K562 (cell line): ENCODE measurements around the gene MEP1B. TPM values are rescaled to one million over a fixed set of nuclear protein-coding genes. Genes with fewer than 3 reads are reported as not detected.

ENCODE experiments used
- ATAC-seq: fragments of 200-7000 bp; cut with Tn5 transposase; 3 replicates; pipeline ENCODE4 v1.9.1; 2020; ENCODE audit warnings: moderate library complexity
- BruUV-seq: library from RNA; stranded (reverse); fragments of 400-500 nt; replicated peaks from 2 replicates; lab custom pipeline; 2021; lab: Mats Ljungman, UMichigan
- CTCF ChIA-PET: fragments of 300-600 bp; formaldehyde crosslinking; extraction: SDS; loops from one replicate; lab custom pipeline; 2021; ENCODE audit warnings: low intra/inter-chr PET ratio; lab: Yijun Ruan, JAX
- POLR2A ChIA-PET: fragments of 300-600, 350-650 bp; sonication (Branson Sonifier 250); formaldehyde crosslinking; extraction: SDS; loops from one replicate; lab custom pipeline; 2021; ENCODE audit warnings: antibody characterized with exemption, inconsistent platforms; lab: Yijun Ruan, JAX
- DNase-seq, 4 experiments: peaks; one replicate each; pipeline versions ENCODE4 v3.0.0 to v3.0.0-alpha.2; 2011 to 2018; ENCODE audit warnings: low spot score in 3 of 4, mixed read lengths in 3 of 4; ENCODE audit errors: extremely low read depth in 1 of 4
- FAIRE-seq: peaks from 2 replicates; lab custom pipeline; 2011; peaks lifted over from hg19 to GRCh38; lab: Jason Lieb, UNC
- H2AFZ ChIP-seq: 2 replicates; pipeline ENCODE4 v1.6.0; 2011; ENCODE audit warnings: low read depth, low read length, control low read depth, inconsistent platforms
- H3K27ac ChIP-seq: fragments of 200-600 bp; 3 replicates; pipeline ENCODE4 v1.8.0; 2011; ENCODE audit warnings: low read depth, mild to moderate bottlenecking, control low read depth, inconsistent platforms, low read length, moderate library complexity, mixed read lengths; ENCODE audit errors: extremely low read depth
- H3K27me3 ChIP-seq, 2 experiments: fragments of 300-600 bp in 1 of 2; 2 replicates in 1 of 2; 3 replicates in 1 of 2; pipeline versions ENCODE4 v1.6.0 to v1.8.0; 2011; ENCODE audit warnings: inconsistent platforms in 2 of 2, low read length in 2 of 2, mild to moderate bottlenecking in 1 of 2, mixed read lengths in 1 of 2, moderate library complexity in 1 of 2; ENCODE audit not compliant: control insufficient read depth in 2 of 2, insufficient read depth in 2 of 2
- H3K36me3 ChIP-seq: fragments of 300-600 bp; 3 replicates; pipeline ENCODE4 v1.8.0; 2011; ENCODE audit warnings: mild to moderate bottlenecking, low read length, inconsistent platforms; ENCODE audit not compliant: control insufficient read depth, insufficient read depth
- H3K4me1 ChIP-seq, 2 experiments: fragments of 200-600 bp in 1 of 2; replicated peaks in 1 of 2; 2 replicates in 1 of 2; 3 replicates in 1 of 2; pipeline versions ENCODE4 v1.5.1 to v1.8.0; 2011; ENCODE audit warnings: inconsistent platforms in 2 of 2, low read length in 2 of 2, mild to moderate bottlenecking in 1 of 2, mixed read lengths in 1 of 2, moderate library complexity in 1 of 2; ENCODE audit not compliant: control insufficient read depth in 2 of 2, insufficient read depth in 2 of 2
- H3K4me2 ChIP-seq: 2 replicates; pipeline ENCODE4 v1.6.1; 2011; ENCODE audit warnings: low read length, control low read depth, inconsistent platforms, mixed read lengths; ENCODE audit not compliant: insufficient read depth
- H3K4me3 ChIP-seq: fragments of 200-600 bp; sonication (generic), shearing (Covaris generic); 2 replicates; pipeline ENCODE4 v1.5.1; 2016; ENCODE audit warnings: control low read depth, inconsistent platforms
- H3K79me2 ChIP-seq: fragments of 200-600 bp; 3 replicates; pipeline ENCODE4 v1.8.0; 2011; ENCODE audit warnings: low read length, inconsistent platforms; ENCODE audit not compliant: control insufficient read depth, insufficient read depth
- H3K9ac ChIP-seq, 2 experiments: 2 replicates each; pipeline versions ENCODE4 v1.6.0 to v1.6.1; 2011; ENCODE audit warnings: low read depth in 2 of 2, low read length in 2 of 2, control low read depth in 1 of 2, inconsistent platforms in 1 of 2, mild to moderate bottlenecking in 1 of 2, mixed read lengths in 1 of 2; ENCODE audit not compliant: insufficient read depth in 1 of 2
- H3K9me1 ChIP-seq: one replicate; pipeline ENCODE4 v1.6.0; 2011; ENCODE audit warnings: inconsistent platforms, mild to moderate bottlenecking, low read length, moderate library complexity; ENCODE audit not compliant: control insufficient read depth, insufficient read depth
- H3K9me3 ChIP-seq: replicated peaks from 2 replicates; pipeline ENCODE4 v1.5.1; 2011; ENCODE audit warnings: low read depth, low read length, inconsistent platforms; ENCODE audit not compliant: control insufficient read depth, insufficient read depth
- H4K20me1 ChIP-seq: replicated peaks from 2 replicates; pipeline ENCODE4 v1.6.1; 2011; ENCODE audit warnings: low read length, inconsistent platforms, mixed read lengths; ENCODE audit not compliant: control insufficient read depth, insufficient read depth
- AFF4 ChIP-seq: sonication (generic); formaldehyde crosslinking; IDR thresholded peaks from 2 replicates; pipeline ENCODE4 v1.8.0; 2023; ENCODE audit warnings: mild to moderate bottlenecking, missing genetic modification reagents
- ATF4 ChIP-seq: fragments of 450-650 bp; formaldehyde crosslinking; IDR thresholded peaks from 2 replicates; pipeline ENCODE4 v1.4.0; 2022; ENCODE audit warnings: mild to moderate bottlenecking, moderate library complexity
- BHLHE40 ChIP-seq: IDR thresholded peaks from 2 replicates; pipeline ENCODE4 v1.6.1; 2011; ENCODE audit warnings: low read length, improper control_type of control experiment
- ESRRA ChIP-seq: fragments of 450-650 bp; IDR thresholded peaks from 2 replicates; pipeline ENCODE4 v1.6.1; 2014; ENCODE audit warnings: low read depth, mild to moderate bottlenecking, moderate library complexity, borderline replicate concordance
- GMEB1 ChIP-seq: fragments of 250-450 bp; sonication (Bioruptor Pico); IDR thresholded peaks from 2 replicates; pipeline ENCODE4 v1.4.0; 2020; ENCODE audit warnings: mild to moderate bottlenecking
- MAX ChIP-seq: sonication (generic); formaldehyde crosslinking; IDR thresholded peaks from 2 replicates; pipeline ENCODE4 v1.9.0; 2022; ENCODE audit warnings: mild to moderate bottlenecking, missing genetic modification reagents
- PHF20 ChIP-seq: fragments of 450-650 bp; IDR thresholded peaks from 2 replicates; pipeline ENCODE4 v1.6.1; 2018; ENCODE audit not compliant: partially characterized antibody
- SAFB ChIP-seq: fragments of 200-400 bp; formaldehyde crosslinking; IDR thresholded peaks from 2 replicates; pipeline ENCODE4 v1.6.1; 2017; ENCODE audit warnings: low read depth, low read length, borderline replicate concordance
- VEZF1 ChIP-seq: fragments of 200-800 bp; sonication (Bioruptor generic); IDR thresholded peaks from 2 replicates; pipeline ENCODE4 v1.6.1; 2017; ENCODE audit warnings: missing genetic modification characterization, missing compliant biosample characterization
- ZBTB11 ChIP-seq, 3 experiments: fragments of 200-800 bp in 1 of 3; fragments of 250-450 bp in 1 of 3; fragments of 450-650 bp in 1 of 3; sonication (Bioruptor Pico) in 1 of 3; sonication (Bioruptor generic) in 1 of 3; formaldehyde crosslinking in 1 of 3; IDR thresholded peaks; 2 replicates each; pipeline versions ENCODE4 v1.6.1 to v1.8.0; 2016 to 2022; ENCODE audit warnings: mild to moderate bottlenecking in 2 of 3, missing genetic modification characterization in 2 of 3, missing compliant biosample characterization in 1 of 3, moderate library complexity in 1 of 3
- WGBS: fragments of 100-300 bp; shearing (Covaris generic); methylation state at CpG from one replicate; pipeline ENCODE4 v1.1.6; 2016; ENCODE audit warnings: low coverage, mixed read lengths; ENCODE audit not compliant: insufficient coverage; ENCODE audit errors: missing lambda C conversion rate; 5-methylcytosine and 5-hydroxymethylcytosine counted together
- in situ Hi-C: fragments of 300-500 bp; cut with MboI; formaldehyde crosslinking; loops from 4 replicates; pipeline ENCODE4 v1.15.0; 2018; ENCODE audit warnings: inconsistent platforms, mixed read lengths
- intact Hi-C: fragments of 100-400 bp; cut with micrococcal nuclease; formaldehyde crosslinking; loops from 2 replicates; pipeline ENCODE4 v1.14.2; 2022
- polyA plus RNA-seq, 8 experiments: library from polyadenylated mRNA; depleted of rRNA in 4 of 8; stranded (reverse) in 5 of 8; unstranded in 3 of 8; fragments of >200 nt; fragmentation: Nextera tagmentation in 2 of 8; fragmentation: Illumina TruSeq in 1 of 8; extraction: Ambion mirVana in 2 of 8; extraction: Trizol in 1 of 8; gene quantifications; 2 replicates each; pipeline versions ENCODE4 v1.2.1 to v1.2.3, GENCODE V29; 2011 to 2014; ENCODE audit warnings: inconsistent platforms in 1 of 8, missing spikeins in 1 of 8
- total RNA-seq, 7 experiments: library from RNA; depleted of rRNA in 6 of 7; stranded (reverse); fragments of >200 nt in 6 of 7; fragmentation: Illumina TruSeq in 2 of 7; extraction: Trizol in 2 of 7; gene quantifications; 2 replicates each; pipeline versions ENCODE4 v1.2.1 to v1.2.3, GENCODE V29; 2011 to 2021; ENCODE audit warnings: low replicate concordance in 1 of 7

The MEP1B gene
- total and polyA plus RNA-seq, 9 of the 15 experiments (the other 6 are each of a cell fraction or from before 2014, with no cell fraction given), result 0.03 to 0.11 TPM; not detected in 7

GRCh38 chr18:32213693-32214092 lies 23.9 kb downstream of the MEP1B start:
- Histone ChIP-seq H3K36me3 (no peaks in the 10 kb centered on the region), H3K27ac (no peak overlapping the region), H3K9ac (no peak overlapping the region), H4K20me1 (no peaks in the 10 kb centered on the region), H2AFZ (no peak overlapping the region), H3K4me2 (no peak overlapping the region), H3K27me3 (no peaks in the 10 kb centered on the region), H3K9me3 (no peaks in the 10 kb centered on the region), H3K4me1 (no peaks in the 10 kb centered on the region), H3K4me3 (no peak overlapping the region), H3K9me1 (no peaks in the 10 kb centered on the region), H3K79me2 (no peaks in the 10 kb centered on the region)
- 0% methylated on average over 2 of the region's 2 CpGs for WGBS
- ChIA-PET CTCF (no interaction called here), POLR2A (no interaction called here)
- DNase-seq (no peak), FAIRE-seq (no peak), ATAC-seq (no peak)
- in situ Hi-C loops, result no loop called here
- intact Hi-C loops, result no loop called here
- BruUV-seq, result no TSS peak
- TF ChIP-seq ZBTB11 (CRISPR knock-in tag; IDR thresholded peaks at IDR 0.05), result no peak
- TF ChIP-seq VEZF1 (CRISPR knock-in tag), result no peak
- TF ChIP-seq GMEB1 (CRISPR knock-in tag), result no peak
- no peak for TF ChIP-seq MAX
- TF ChIP-seq SAFB, result no peak
- no peak for TF ChIP-seq PHF20
- TF ChIP-seq ATF4 (CRISPR knock-in tag), result no peak
- TF ChIP-seq ESRRA, result no peak
- no peak for TF ChIP-seq BHLHE40
- TF ChIP-seq AFF4 (CRISPR knock-in tag), result no peak
